ENCODE results near the gene NXN. TPM values are rescaled to one million over a fixed set of nuclear protein-coding genes. Genes with fewer than 3 reads are reported as not detected.

The NXN gene
- total RNA-seq, 1 donor from 2014 or later = 76.4 TPM

DNA sequence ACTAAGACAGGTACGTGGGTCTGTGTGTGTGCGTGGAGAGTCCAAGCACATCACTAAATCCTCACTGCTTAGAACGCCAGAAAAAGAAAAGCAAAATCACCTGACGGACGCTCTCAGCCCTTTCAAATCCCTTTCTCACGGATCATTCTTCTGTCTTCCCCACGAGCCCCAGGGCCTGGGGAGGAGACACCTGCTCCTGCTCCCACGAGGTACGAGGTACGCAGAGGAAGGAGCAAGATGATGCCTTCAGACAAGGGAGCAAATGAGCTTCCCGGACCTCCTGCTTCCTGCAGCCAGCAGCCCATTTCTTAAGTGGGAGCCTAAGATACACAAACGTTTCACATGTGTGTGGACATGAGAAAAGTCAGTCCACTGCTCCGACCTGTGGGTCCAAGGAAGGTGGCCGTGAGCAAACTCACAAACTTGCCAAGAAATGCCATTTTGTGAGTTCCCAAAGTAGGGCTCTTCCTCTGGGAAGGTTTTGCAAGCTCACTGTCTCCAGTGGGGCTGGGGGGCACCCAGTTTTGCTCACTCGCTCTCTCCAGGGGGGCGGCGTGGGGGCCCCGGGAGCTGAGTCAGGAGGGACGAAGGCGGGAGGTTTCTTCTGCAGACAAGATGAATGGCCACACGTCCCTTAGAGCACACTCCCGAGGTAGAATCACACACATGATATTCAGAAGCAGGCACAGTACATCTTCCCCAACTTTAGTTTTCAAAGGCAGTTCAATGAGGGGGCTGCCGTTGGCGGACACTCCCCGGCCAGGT, 129.3 kb downstream of the NXN start:
- peaks cover 61% of the 10 kb centered on the region for H3K4me1 Mint-ChIP-seq
- no peak for DNase-seq (ENCODE audit: low read depth, low spot score)
- no peaks in the 10 kb centered on the region for H3K9me3 Mint-ChIP-seq
- H3K27ac Mint-ChIP-seq (ENCODE audit: unreplicated experiment) = peak overlapping the region; percentile 35
- no peak overlapping the region for H3K4me3 Mint-ChIP-seq
- H3K27me3 Mint-ChIP-seq (ENCODE audit: low read depth) = no peaks in the 10 kb centered on the region
- peaks cover 5% of the 10 kb centered on the region for H3K36me3 Mint-ChIP-seq (ENCODE audit: low read depth)
- no peak for TF ChIP-seq CTCF (conservative IDR thresholded peaks at IDR 0.05)

DNA sequence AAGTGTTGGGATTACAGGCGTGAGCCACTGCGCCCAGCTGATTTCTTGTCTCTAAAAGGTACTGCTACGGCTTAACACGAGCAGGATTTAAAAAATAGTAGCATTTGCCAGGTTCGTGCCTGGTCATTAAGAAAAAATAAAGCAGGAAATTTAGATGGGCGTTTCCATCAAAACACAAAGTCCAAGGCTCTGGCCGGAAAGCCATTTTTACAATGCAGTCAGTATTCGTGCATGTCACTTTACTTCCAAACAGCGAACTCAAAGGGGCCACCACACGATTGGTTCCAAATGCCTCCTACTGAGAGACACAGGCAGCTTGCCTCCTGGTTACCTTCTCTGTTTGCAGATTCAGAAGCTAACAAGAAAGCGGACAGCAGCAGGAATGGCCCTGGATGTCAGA, 131.2 kb downstream of the NXN start:
- Mint-ChIP-seq H3K27me3 (ENCODE audit: low read depth) (no peaks in the 10 kb centered on the region), H3K36me3 (ENCODE audit: low read depth) (peaks cover 4% of the 10 kb centered on the region), H3K4me1 (peaks cover 61% of the 10 kb centered on the region), H3K27ac (ENCODE audit: unreplicated experiment) (peak overlapping the region; percentile 81), H3K4me3 (peak overlapping the region; percentile 23), H3K9me3 (no peaks in the 10 kb centered on the region)
- no peak for TF ChIP-seq CTCF (conservative IDR thresholded peaks at IDR 0.05)
- no peak for DNase-seq (ENCODE audit: low read depth, low spot score)

GRCh38 chr17:846901-847843, 132.4 kb downstream of the NXN start:
- Mint-ChIP-seq H3K27me3 (ENCODE audit: low read depth) (peaks cover 2% of the 10 kb centered on the region), H3K9me3 (no peaks in the 10 kb centered on the region), H3K4me3 (no peak overlapping the region), H3K4me1 (peaks cover 63% of the 10 kb centered on the region), H3K27ac (ENCODE audit: unreplicated experiment) (peak overlapping the region; percentile 29), H3K36me3 (ENCODE audit: low read depth) (peaks cover 7% of the 10 kb centered on the region)
- no peak for DNase-seq (ENCODE audit: low read depth, low spot score)
- no peak for TF ChIP-seq CTCF (conservative IDR thresholded peaks at IDR 0.05)

- Mint-ChIP-seq H3K9me3 (no peaks in the 10 kb centered on the region), H3K4me3 (no peak overlapping the region), H3K27ac (ENCODE audit: unreplicated experiment) (no peak overlapping the region), H3K36me3 (ENCODE audit: low read depth) (peaks cover 10% of the 10 kb centered on the region), H3K4me1 (peaks cover 20% of the 10 kb centered on the region), H3K27me3 (ENCODE audit: low read depth) (peaks cover 2% of the 10 kb centered on the region)
- TF ChIP-seq CTCF (conservative IDR thresholded peaks at IDR 0.05) = no peak
- no peak for DNase-seq (ENCODE audit: low read depth, low spot score)
These were observed 138.3 kb downstream of the NXN start for GRCh38 chr17:841313-841712.

- H3K9me3 Mint-ChIP-seq = peaks cover 2% of the 10 kb centered on the region
- no peak for DNase-seq (ENCODE audit: low read depth, low spot score)
- peaks cover 17% of the 10 kb centered on the region for H3K36me3 Mint-ChIP-seq (ENCODE audit: low read depth)
- no peak overlapping the region for H3K4me3 Mint-ChIP-seq
- H3K27me3 Mint-ChIP-seq (ENCODE audit: low read depth) = peaks cover 2% of the 10 kb centered on the region
- H3K4me1 Mint-ChIP-seq = peaks cover 28% of the 10 kb centered on the region
- no peak overlapping the region for H3K27ac Mint-ChIP-seq (ENCODE audit: unreplicated experiment)
- no peak for TF ChIP-seq CTCF (conservative IDR thresholded peaks at IDR 0.05)
These were observed 141.1 kb downstream of the NXN start for GRCh38 chr17:838486-838885.

All from neural crest cell (in vitro differentiated cells).